ENCODE measurements around the gene NUP160.
"Not testable (repeated sequence)": the region's sequence is repeated elsewhere in the genome, so short reads cannot be mapped to it uniquely, and the experiment has no call there.

NUP160 gene

DNA sequence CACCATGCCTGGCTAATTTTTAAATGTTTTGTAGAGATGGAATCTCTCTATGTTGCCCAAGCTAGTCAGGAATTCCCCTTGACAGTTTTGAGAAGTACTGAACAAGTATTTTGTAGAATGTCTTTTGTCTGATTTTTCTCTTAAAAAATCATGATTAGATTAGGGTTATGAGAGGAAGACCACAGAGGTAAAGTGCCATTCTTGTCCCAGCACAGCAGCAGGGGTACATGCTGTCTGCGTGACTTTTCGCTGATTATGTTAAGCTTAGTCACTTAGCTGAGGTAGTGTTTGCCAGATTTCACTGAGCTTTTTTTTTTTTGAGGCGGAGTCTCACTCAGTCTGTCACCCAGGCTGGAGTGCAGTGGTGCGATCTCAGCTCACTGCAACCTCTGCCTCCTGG lies 13.6 kb upstream of the NUP160 start:
- peak; percentile 65 for DNase-seq (ENCODE audit: low read depth)

DNA sequence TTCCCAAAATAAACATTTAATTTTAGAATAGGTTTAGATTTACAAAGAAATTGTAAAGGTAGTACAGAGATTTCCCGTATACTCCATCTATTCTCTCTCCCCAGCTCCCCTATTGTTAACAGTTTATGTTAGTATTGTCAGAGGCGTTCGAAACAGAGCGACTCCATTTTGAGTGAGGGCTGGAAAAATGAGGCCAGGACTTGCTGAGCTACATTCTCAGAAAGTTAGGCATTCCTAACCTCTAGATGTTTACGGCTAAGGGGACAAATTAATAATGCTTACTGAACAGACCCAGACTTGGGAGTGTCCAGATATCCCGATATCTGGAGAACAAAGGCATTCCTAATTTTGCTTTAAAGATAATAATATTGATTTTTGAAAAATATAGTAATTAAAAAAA lies 12.4 kb upstream of the NUP160 start:
- DNase-seq (ENCODE audit: low read depth): no peak

DNA sequence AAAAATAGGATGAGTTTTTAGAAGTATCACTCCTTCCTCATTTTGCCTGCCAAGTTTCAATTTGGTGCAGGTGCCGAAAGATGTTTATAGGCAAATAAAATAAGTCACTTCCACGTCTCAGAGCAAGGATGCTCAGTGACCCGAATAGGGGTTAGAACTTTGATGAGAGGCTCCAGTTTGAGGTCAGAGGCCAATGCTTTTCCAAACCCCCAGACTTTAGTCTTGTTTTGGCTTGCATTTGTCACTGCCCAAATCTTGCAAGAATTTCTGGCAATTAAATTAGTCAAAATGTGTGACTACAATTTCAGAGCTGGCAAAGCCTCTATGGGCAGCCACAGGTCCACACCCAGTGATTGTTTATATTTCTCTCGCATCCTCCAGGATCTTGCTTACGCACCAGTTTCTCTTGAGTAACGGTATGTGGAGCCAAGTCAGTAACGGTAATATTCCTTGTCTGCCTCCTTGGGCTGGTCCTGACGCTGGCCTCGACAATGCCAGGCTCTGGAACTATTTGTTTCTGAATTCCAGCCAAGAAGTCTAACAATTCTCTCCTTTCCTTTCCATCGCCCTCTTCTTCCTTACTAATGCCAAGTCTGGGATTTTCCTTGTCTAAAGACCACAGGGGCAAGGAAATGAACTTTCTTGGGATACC lies 9.9 kb upstream of the NUP160 start:
- DNase-seq (ENCODE audit: low read depth): peak; percentile 95

DNA sequence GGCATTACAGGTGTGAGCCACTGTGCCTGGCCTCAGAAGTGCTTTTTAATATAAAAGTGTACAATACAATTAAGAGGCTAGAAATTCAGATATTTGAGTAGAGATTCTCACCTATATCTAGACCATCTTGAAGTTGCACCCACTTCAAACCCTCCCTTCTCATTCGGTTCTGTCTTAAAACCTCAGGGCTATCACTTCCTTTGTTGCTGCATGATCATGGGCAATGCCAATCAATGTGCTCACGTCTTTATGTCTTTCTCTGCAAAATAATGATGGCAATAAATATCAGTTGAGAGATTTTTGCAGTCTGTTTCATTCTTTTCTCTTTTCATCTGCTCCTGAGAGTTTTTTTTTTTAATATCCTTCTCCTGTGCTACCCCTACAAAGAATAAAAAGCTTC lies 9.3 kb upstream of the NUP160 start:
- DNase-seq (ENCODE audit: low read depth): no peak

DNA sequence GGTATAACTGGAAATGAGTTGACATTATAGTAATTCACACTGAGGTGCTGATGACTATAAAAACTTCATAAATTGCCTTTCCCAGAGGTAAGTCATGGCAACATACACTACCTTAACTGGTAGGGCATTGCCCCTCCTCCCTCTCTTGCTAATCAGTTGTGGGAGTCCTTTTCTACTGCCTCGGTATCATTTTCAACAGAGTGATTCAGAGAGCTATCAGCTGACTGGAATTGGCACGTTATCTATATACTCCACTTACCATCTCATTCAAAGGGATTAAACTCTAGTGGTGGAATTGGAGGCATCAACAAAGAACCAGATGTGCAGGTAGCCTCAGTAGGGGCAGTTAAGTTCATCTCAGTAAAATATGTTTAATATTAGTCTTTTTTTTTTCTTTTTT lies 8.0 kb upstream of the NUP160 start:
- no peak for DNase-seq (ENCODE audit: low read depth)

DNA sequence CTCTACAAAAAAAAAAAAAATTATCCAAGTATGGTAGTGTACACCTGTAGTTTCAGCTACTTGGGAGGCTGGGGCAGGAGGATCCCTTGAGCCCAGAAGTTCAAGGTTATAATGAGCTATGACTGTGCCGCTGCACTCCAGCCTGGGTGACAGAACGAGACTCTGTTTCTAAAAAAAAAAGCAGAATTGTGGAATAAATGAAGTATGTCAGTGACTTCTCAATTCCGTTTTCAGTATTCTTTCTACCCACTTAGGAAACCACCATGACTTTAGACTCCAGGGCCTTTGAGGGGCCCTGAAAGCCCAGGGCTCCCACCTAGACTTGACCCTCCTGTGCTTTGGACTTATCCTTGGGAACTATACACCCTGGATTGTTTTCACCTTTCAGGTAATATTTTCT lies 6.5 kb upstream of the NUP160 start:
- no peak for DNase-seq (ENCODE audit: low read depth)

DNA sequence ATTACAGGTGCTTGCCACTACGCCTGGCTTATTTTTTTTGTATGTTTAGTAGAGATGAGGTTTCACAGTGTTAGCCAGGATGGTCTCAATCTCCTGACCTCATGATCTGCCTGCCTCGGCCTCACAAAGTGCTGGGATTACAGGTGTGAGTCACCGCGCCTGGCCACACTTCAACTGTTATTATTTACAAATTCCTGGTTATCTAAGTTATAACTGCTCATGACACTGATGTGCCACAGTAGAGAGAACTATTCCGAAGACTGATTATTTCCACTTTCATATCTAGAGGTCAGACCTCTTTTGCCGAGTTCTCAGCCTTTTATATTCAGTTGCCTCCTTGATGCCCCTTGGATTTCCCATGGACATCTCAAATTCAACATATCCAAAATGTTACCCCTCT lies 3.9 kb upstream of the NUP160 start:
- no peak for DNase-seq (ENCODE audit: low read depth)

DNA sequence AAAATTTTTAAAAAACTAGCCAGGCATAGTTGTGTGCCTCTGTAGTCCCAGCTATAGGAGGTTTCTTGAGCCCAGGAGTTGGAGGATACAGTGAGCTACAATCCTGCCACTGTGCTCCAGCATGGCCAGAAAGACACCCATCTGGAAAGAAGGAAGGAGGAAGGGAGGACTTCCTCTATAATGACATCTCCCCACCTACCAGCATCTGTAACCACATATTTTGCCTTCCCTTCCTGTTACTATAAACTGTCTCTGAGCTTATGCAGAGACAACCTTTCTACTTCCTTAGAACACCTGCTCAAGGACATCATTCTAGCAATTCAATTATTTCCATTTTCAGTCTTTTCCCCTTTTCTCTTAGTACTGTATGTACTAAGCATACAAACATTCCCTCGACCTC lies 2.2 kb upstream of the NUP160 start:
- DNase-seq (ENCODE audit: low read depth): no peak

DNA sequence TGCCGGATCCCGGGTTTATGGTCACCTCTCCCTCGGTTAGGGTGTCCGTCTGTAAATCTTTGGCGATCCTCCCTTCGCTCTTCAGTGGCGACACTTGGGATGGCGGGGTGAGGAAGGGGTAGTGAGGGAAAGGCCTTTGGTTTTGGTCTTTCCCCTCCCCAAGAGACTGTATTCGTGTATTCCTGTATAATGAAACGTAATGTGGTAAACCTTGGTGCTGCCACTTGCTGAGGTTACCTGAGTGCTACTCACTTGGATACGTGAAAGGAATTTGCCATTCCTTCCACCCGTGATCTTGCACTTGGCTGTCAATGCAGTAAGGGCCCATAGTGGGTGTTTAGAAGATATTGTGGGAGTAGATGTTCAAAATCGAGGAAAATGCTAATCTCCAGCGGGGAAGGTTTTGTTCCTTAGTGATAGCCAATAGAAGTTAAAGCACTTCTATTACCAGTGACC lies 578 bp upstream of the NUP160 start:
- no peak for DNase-seq (ENCODE audit: low read depth)

DNA sequence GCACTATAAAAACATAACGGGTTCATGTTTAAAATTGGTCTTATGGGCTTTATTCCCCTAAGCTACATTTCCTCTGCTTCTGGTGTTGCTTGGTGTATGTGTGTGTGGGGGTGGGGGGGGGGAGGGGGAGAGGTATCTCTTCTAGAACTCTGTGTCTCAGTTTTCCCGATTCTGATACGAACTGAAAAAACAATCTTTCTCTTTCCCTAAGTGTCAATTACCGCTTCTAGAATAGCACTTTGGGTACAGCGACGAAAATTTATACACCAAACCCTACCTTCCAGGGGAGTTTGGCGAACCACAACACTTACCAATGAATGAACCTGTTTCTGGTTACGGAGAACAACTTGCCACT lies 636 bp downstream of the NUP160 start:
- DNase-seq (ENCODE audit: low read depth): no peak

DNA sequence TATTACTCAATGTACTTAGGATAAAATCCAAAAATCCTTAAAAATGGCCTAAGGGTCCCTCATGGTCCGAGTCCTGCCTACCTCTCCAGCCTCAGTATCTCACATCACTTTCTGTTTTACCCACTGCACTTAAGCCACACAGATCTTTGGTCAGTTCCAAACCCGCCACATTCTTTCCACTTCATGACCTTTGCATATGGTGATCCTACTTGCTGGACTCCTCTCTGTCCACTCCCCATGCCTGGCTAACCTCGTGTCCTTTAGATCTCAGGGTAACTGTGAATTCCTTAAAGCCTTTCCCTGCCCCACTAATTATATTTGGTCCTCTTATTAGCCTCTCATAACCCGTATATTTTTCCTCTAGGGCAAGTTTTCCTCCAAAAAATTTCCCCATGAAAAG lies 1.2 kb downstream of the NUP160 start:
- no peak for DNase-seq (ENCODE audit: low read depth)

DNA sequence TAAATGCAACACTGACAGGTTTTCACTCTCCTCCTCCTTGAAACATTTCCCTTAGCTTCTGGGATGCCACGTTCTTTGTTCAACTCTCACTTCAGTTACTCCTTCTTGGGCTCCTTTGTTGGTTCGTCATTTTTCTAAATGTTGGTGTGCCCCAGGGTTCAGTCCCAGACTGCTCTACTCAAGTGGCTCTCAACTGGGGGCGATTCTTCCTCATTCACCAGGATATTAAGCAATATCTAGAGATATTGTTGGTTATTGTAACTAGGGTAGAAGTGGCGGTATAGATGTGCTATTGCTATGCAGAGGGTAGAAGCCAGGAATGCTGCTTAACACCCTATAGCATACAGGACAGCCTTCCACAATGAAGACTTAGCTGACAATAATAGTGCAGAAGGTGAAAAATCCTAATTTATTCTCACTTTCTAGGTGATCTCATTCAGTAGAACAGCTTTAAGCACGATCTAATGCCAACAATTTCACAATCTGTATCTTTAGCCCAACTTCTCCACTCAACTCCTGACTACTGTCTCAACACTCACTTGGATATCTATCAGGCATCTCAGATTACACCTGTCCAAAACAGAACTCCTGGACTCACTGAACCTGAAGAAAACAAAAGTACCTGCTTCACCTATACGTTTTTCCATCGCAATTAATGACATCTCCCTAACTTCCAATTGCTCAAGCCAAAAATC lies 4.6 kb downstream of the NUP160 start:
- no peak for DNase-seq (ENCODE audit: low read depth)

DNA sequence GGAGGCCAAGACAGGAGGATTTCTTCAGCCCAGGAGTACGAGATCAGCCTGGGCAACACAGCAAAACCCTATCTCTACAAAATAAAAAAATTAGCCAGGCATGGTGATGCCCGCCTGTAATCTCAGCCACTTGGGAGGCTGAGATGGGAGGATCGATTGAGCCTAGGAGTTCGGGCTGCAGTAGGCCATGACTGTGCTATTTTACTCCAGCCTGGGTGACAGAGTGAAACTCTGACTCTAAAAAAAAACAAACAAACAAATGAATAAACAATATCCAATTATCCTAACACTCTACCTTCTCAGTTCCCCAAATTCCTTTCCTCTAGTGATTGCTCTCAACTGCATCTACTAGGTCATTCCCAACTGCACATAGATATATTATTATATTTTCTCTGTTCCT lies 5.4 kb downstream of the NUP160 start:
- DNase-seq (ENCODE audit: low read depth): no peak

DNA sequence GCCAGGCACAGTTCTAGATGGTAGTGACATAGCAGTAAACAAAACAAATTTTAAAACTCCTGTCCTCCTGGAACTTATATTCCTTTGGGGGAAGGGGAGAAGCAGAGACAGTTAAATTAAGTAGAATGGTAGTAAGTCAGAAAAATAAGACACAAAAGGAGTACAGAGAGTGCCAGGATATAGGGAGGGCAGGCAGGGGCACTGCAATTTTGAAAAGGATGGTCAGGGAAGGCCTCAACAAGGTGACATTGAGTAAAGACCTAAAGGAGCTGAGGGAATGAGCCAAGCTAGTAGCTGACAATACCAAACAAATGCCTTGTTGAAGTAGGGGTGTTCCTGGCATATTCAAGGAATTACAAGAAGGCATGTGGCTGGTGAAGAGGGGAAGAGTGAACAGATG lies 10.2 kb downstream of the NUP160 start:
- no peak for DNase-seq (ENCODE audit: low read depth)

DNA sequence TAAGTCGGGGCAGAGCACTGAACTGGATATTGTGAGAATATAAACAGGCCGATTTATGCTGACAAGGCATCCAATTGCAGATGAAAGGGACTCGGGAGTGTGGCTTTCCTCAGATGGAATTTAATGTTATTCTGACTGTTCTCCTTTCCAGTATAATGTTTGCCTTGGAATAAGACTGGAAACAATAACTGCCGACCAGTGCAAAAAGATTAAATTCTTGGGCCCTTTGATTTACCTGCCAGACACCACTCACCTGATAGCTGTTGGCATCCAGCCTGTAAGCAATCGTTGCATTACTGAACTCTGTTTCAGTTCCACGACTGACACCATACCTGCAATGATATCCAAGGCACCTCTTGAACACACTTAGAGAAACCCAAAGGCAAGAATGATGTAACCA lies 10.9 kb downstream of the NUP160 start:
- no peak for DNase-seq (ENCODE audit: low read depth)

DNA sequence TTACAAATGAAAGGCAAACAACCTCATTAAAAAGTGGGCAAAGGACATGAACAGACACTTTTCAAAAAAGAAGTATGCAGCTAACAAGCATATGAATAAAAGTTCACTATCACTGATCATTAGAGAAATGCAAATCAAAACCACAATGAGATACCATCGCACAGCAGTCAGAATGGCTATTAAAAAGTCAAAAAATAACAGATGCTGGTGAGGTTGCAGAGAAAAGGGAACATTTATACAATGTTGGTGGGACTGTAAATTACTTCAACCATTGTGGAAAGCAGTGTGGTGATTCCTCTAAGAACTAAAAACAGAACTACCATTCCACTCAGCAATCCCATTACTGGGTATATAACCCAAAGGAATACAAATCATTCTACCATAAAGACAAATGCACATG lies 18.1 kb downstream of the NUP160 start:
- DNase-seq (ENCODE audit: low read depth): not testable (repeated sequence)

DNA sequence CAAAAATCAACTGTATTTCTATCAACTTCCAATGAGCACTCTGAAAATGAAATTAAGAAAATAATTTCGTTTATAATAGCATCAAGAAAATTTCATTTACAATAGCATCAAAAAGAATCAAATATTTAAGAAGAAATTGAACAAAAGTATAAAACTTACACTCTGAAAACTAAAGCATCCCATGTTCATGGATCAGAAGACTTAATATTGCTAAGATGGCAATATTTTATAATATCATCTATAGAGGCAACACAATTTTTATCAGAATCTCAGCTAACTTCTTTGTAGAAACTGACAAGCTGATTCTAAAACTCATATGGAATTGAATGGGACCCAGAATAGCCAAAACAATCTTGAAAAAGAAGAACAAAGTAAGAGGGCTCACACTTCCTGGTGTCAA lies 19.9 kb downstream of the NUP160 start:
- no peak for DNase-seq (ENCODE audit: low read depth)

DNA sequence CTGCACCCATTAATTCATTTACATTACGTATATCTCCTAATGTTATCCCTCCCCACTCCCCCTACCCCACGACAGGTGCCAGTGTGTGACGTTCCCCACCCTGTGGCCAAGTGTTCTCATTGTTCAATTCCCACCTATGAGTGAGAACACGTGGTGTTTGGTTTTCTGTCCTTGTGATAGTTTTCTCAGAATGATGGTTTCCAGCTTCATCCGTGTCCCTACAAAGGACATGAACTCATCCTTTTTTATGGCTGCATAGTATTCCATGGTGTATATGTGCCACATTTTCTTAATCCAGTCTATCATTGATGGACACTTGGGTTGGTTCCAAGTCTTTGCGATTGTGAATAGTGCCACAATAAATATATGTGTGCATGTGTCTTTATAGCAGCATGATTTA lies 25.5 kb downstream of the NUP160 start:
- DNase-seq (ENCODE audit: low read depth): not testable (repeated sequence)

DNA sequence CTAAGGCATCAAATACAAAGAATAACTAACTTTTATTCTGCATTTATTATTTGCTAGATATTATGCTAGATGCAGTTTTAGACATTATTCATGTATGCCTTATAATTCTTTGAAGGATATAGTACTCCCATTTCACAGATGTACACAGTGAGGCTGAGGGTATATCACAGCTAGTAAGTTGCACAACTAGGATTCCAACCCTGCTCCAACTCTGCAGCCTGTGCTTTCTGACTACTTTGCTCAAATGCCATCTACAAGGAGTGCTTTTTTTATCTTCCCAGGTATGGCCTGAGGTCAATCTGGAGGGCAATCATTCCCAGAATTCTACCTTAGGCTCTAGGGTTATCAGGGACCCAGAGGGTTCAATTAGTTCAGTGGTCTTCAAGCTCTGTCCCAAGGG lies 28.4 kb downstream of the NUP160 start:
- DNase-seq (ENCODE audit: low read depth): no peak

DNA sequence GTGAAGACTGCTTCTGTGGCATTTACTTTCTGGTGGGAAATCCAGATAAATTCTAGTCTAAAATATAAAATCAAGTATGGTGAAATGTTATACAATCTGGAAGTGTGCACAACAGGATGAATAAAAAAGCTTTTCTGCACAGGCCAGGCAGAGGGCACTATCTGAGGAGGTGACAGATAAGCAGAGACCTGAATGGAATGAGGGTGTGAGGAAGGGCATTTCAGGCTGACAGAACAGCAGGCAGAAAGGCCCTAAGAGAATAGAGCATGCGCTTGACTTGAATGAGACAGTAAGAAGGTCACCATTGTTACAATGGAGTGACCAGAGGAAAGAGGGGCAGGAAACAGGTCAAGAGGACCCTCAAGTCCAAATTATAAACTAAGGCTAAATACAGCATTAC lies 47.4 kb downstream of the NUP160 start:
- no peak for DNase-seq (ENCODE audit: low read depth)

DNA sequence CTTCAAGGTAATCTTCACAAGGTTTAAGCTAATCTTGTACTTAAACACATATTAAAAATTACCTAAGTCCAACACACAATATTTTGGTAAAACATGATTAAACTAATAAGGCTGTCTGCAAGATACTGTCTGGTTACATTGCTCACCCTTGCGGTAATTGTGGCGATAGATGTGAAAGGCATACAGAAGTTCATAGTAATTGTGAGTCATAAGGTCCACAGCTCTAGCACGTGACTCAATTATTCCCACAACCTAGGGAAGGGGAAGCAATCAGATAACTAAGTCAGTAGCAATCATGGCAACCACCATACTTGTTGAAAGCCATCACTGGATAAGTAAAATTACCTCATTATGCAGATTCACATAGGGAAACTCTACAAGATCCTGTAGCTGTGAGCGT lies 50.5 kb downstream of the NUP160 start:
- DNase-seq (ENCODE audit: low read depth): no peak

DNA sequence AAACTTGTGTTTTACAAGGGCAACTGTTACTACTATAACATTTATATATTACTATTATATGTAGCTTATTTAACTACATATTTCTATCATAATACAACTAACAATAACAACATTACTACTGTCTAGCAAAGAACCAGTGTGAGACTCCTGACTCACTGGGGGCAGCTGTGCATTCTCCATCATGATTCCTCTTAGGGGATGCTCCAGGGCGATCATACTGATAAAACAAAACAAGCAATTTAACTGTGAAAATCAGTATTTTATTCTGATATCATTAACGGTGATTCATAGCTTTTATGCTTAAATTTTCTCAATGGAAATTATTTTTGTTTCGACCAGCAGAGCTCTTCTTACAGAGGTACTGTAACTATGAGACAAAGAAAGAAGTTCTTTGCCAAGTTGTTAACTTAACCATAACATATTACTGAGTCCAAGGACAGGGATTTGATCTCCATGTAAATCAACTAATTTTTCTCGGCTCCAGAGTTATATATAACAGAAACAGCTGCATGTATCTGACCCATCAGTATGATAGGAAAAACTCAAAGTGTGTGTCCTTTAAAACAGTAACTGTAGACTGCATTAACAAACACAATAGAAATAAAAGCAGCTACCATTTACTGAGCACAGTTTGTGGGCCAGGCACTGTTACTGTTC lies 56.2 kb downstream of the NUP160 start:
- no peak for DNase-seq (ENCODE audit: low read depth)

DNA sequence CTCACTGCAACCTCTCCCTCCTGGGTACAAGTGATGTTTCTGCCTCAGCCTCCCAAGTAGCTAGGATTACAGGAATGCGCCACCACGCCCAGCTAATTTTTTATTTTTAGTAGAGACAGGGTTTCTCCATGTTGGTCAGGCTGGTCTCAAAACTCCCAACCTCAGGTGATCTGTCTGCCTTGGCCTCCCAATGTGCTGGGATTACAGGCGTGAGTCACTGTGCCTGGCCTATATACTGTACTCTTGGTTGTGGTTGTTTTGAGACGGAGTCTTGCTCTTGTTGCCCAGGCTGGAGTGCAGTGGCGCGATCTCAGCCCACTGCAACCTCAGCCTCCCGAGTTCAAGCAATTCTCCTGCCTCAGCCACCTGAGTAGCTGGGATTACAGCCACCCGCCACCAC lies 58.1 kb downstream of the NUP160 start:
- not testable (repeated sequence) for DNase-seq (ENCODE audit: low read depth)

DNA sequence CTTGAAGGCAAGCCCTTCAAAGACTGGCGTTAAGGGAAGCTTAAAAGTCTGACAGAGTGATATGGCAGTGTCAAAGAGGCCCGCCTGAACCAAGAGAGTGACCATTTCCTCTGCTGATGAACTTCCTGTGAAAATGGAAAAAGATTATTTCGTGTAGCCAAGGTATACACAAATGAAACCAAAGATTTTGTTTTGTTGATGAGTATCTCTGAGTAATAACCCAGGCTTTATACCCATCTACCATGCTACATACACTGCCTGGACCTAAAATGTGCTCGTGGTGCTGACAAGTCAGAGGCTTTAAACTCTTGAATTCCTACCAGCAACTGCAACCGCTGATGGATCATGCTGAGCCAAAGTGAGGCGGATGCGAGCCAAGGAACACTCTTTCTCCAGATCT lies 60.0 kb downstream of the NUP160 start:
- no peak for DNase-seq (ENCODE audit: low read depth)

Measured in fibroblast of gingiva (primary cell).